Activated CD4-positive, alpha-beta T cell treated with anti-CD3 and anti-CD28 coated beads, Interleukin-2, amount 50 U/mL, for 16 hours (primary cell): ENCODE data around the gene IER3IP1.
"Not testable (repeated sequence)": the region's sequence is repeated elsewhere in the genome, so short reads cannot be mapped to it uniquely, and the experiment has no call there.

Experiments
- DNase-seq: peaks from one replicate; pipeline ENCODE4 v3.0.0-alpha.2; 2020

IER3IP1 gene, protein sequence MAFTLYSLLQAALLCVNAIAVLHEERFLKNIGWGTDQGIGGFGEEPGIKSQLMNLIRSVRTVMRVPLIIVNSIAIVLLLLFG

DNA sequence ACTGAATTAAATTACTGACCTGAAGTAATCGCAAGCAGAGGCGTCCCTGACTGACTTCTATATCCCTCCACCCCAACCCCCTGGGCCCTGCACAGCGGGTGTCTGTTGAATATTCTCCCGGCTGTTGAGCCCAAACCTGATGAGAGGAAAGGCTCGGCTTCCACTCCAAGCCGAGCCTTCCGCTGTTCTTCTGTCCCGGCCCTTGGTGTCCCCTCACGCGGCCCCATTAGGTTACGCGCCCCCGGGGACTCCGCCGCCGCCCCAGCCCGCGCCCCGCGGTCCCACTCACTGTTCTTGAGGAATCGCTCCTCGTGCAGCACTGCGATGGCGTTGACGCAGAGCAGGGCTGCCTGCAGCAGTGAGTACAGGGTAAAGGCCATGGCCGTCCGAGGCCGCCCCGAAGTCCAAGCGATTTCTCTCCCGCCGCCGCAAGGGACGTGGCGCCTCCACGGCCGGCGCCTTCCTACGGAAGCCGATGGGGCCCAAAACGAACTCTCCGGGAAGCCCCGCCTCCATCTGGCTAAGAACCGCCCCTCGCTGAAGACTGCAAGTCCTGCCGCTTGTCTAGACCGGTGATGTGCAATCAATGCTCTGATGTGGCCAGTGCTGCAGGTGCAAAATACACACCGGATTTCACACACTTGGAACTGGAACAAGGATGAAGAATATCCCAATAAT, at the start of gene IER3IP1:
IER3IP1 (minus strand) TSS at position 467 of the 678 bp plus-strand sequence; CDS start at position 380, 87 bp downstream.
- peak; percentile 92 for DNase-seq

DNA sequence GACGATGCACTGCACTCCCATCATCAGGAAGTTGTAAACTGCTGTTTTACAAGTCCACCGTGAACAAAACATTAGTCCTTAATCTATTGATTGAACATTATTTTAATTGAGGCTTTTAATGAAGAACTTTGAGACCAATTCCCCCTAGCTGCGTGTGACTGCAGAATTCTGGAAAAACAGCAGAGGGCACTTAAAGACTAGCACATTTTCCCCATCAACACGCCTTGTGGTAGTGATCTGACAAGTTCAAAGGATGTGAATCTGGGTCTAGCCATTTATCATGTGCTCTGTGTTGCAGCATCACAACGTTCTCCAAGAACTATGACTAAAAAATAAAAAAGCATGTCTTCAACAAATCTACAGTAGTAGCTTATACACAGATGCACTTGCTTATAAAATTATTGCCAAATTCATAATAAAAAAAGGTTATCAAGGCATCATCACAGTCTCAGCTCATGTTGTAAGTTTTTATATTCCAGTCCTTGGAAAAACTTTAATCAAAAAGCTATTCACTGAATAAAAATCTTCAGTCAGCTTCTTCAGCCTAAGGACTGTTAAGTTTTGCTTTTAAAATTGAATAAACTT, 39.5 kb upstream of the IER3IP1 start:
- peak; percentile 41 for DNase-seq

DNA sequence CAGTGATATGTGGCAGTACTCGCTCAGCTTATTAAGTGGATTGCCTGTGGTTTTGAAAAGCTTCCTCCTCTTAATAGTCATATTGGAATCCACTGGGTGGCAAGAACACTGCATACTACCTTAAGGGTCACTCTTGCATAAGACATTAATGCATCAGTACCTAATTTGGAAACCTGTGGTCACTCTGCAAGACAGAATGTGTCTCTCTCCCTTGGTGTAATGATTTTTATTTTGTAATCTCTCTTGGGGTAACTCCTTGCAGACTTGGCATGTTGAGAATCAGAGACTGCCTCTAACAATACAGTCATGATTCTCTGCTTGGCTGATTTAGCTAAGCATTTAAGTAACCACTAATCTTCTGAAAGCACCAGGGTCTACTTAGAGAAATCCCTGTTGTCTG, 33.0 kb upstream of the IER3IP1 start:
- no peak for DNase-seq

DNA sequence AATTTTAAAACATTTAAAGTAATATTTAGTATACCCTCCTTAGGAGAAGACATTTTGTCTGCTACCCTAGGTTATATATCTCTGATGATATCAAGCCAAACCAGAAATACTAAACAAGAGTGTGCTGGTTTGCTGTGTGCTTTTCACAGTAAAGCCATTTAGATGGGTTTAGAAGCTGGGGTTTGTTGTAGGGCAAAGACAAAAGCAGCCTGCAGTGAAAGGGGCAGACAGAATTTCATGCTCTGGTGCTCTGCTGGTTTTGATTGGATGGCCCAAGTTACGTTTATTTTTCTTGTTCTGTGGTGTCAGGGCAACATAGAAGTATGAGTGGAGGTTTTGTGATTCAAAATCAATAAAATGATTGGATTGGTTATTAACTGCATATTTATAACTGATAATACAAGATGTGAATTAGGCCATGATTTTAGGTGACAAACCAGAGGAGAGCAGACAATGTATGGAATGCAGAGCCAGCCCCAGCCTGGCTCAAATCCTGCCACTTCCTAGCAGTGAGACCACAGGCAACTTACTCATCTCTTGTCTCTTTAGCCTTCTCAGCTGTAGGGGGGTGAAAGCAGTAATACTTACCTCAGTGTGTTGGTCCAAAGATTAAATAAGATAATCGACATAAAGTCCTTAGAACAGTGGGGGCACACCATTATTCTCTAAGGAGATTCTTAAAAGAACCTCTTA, 30.9 kb upstream of the IER3IP1 start:
- no peak for DNase-seq

DNA sequence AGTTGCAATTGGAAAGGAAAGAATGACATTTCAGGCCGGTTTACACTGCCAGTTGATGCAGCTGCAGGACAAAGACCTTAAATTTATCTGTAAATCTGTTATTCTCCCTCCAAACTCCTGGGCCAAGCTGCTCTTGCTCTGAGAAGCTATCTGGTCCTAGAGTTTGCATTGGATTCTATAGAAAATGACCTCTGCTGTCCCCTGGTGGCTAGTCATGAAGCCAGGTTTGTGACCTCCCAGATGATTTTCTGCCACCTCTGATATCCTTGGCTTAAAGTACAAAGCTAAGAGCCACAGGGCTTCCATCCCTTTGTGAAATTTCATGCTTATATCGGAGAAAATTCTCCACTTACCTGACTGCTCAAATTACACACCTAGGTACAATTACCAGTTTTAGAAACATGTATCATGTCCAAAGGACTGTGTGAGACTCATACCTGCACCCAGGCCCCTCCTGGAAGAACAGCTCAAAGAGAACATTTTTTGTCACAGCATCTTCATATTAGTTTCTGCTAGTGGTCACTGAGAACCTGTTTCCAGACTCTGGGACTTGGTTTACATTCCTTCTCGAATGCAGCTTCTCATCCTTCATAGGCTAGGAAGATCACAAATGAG, 28.9 kb upstream of the IER3IP1 start:
- peak; percentile 41 for DNase-seq

DNA sequence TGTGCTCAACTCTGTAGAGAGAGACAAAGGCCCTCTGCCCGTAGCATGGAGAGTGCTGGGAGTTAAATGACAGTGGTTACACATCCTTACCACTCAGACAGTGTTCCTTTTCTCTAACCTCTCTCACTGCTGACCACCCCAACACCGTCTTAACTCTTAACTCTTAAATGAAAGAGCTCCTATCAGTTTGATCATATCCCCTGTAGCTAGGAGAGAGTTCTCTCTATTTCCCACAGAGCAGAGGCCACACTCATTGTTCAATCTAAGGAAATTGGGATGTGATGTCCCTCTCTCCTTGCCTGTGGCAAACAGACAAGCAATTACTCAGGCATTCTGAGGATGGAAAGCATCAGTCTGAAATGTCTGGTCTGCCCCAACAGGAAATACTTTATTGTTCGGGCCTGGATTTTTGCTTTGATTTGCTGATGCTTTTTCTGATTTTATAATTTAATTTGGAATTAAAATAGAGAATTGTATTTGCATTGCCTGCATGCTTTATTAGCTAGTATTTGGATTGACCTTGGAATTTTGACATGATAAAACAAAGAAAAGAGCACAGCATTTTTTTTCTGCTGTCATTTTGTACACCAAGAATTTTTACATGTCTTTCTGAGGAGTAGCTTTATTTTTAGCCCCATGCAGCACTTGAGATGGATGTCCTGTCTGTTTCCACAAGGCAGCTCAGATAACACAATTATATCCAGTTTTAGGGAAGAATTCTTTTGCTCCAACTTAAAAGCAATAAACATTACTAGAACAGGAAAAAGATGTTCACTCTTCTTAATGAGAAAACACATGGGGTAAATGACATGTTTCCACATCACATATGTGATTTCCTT, 27.7 kb upstream of the IER3IP1 start:
- no peak for DNase-seq

DNA sequence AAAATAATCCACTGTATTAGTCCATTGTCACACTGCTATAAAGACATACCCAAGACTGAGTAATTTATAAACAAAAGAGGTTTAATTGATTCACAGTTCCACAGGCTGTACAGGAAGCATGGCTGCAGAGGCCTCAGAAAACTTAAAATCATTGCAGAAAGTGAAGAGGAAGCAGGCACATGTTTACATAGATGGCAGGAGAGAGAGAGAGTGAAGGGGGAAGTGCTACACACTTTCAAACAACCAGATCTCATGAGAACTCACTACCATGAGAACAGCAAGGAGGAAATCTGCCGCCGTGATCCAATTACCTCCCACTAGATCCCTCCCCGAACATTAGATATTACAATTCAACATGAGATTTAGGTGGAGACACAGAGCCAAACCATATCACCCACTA, 19.8 kb upstream of the IER3IP1 start:
- DNase-seq = not testable (repeated sequence)

DNA sequence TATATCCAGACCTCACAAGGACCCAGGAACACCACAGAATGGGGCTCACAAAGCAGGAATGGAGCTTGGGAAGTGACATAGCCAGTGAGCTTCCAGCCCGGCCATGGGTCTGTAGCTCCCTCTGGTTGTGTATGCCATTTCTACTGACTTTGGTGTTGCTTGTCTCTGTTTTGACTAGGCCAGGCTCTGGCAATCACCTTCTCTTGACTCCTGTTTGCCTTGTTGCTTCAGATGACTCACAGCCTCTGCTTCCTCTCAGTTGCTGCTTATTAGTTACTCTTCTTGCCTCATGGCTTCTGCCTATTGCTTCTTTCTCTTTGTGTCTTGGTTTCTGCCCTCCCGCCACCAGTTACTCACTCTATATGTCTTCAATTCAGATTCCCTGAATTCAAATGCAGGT, 15.8 kb upstream of the IER3IP1 start:
- DNase-seq = no peak

DNA sequence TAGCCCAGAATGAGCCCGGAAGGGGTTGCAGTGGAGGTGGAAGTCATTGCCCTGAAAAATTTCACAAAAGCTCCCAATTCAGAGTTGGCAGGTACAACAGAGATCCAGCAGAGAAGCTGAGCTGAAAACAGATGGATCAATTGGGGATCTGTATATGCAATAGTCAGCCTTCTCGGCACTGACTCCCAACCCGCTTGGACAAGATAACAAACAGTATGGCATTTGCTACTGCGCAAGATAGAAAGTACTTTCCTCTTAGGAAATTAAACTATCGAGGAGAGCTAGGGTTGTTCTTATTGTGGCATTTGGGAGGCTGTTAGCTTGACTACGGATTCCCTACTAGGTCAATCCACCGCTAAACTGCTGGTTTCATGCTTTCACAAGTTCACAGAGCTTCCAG, 11.6 kb upstream of the IER3IP1 start:
- no peak for DNase-seq

DNA sequence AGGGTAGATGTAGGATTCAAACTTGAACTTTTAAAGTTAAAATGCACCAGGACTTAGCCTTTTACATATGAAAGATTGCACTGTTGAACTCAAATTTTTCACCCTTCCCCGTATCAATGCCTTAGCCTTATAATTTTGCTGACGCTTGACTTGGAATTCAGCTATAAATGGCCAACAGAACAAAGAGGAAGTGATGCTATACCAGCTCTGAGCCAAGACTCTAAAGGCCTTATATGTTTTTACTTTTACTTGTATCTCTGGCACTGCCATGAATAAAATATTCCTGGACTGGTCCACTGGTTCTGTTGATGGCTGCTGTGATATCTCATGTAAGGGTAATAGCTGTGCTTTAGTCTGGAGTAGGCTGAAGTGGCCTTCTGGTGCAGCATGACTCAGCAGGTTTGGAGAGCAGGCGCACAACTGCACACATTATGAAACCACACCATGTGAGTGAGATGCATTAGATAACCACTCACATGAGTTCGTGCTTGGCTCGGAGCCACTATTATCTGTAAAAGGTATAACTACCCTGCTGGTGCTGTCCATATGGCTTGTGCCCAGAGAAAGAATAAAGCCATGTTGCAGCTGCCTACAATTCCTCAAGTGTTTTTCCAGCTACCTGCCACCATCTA, 8.4 kb upstream of the IER3IP1 start:
- peak; percentile 25 for DNase-seq

DNA sequence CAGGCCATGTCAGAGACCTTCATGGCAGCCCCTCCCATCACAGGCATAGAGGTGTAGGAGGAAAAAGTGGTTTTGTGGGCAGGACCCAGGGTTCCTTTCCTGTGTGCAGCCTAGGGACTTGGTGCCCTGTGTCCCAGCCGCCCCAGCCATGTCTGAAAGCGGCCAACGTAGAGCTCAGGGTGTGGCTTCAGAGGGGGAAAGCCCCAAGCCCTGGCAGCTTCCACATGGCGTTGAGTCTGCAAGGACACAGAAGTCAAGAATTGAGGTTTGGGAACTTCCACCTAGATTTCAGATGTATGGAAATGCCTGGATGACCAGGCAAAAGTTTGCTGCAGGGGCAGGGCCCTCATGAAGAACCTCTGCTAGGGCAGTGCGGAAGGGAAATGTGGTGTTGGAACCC, 6.0 kb upstream of the IER3IP1 start:
- not testable (repeated sequence) for DNase-seq

DNA sequence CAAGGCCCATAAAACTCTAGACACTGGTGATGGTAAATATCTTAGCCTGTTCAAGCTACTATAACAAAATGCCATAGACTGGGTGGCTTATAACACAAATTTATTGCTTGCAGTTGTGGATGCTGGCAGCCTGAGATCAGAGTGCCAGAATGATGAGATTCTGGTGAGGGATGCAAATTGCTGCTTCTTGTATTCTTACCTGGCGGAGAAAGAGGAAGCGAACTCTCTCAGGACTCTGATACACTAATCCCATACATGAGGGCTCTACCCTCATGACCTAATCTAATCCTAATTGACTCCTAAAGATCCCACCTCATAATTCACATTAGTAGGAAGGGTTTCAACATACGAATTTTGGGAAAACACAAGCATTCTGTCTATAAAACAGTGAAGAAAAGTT, 4.6 kb upstream of the IER3IP1 start:
- no peak for DNase-seq

DNA sequence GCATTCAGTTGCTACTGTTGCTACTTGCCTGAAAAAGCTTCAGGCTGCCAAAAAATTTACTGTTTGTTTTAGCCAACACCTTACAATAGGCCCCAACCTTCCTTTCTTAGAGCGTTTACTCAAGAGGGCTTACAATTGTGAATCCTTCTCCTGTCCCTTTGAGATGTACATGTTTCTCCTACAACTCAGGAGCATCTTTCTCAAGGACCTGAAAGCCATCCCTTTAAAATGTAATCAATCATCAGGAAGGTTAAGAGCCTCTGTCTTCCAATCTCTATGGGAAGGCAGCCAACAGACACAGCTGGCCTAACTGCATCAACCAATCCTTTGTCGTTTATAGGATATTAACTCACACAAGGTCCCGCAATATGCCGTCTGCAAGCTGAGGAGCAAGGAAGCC, 3.4 kb upstream of the IER3IP1 start:
- no peak for DNase-seq

DNA sequence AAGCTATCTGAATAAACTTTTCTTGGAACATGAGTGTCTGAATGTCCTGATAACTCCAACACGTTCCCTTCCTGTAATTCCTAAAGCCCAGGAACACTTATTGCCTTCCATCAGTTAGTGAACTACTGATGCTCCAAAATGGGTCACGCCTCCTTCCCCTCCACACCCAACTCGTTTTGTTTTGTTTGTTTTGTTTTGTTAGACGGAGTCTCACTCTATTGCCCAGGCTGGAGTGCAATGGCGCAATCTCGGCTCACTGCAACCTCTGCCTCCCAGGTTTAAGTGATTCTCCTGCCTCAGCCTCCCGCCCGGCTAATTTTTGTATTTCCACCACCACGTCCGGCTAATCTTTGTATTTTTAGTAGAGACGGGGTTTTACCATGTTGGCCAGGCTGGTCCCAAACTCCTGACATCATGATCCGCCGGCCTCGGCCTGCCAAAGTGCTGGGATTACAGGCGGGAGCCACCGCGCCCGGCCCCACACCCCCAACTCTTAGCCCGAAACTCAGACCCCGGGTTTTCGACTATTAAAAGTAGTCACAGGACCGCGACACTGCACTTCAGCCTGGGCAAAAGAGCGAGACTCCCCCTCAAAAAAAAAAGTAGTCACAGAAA, 774 bp downstream of the IER3IP1 start:
- no peak for DNase-seq

DNA sequence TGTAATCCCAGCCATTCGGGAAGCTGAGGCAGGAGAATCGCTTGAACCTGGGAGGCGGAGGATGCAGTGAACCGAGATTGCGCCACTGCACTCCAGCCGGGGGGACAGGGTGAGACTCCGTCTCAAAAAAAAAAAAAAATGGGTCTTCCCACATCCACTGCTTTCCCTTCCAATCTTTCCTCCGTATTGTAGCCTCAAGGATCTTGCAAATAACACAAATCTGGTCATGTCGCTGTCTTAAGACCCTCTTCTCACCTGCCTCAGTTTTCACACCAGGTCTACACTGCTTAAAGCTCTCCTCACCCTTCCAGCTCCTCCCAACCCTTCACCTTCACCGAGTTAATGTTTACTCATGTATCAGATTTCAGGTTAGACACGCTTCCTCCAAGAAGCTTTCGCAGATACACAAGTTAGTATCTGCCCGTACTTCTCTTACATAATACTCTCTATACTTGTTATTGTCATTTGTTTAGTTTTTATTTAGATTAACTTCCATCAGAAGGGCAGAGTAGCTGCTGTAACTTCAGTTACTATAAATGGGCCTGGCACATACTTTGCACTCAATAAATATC, 1.5 kb downstream of the IER3IP1 start:
- DNase-seq = no peak

DNA sequence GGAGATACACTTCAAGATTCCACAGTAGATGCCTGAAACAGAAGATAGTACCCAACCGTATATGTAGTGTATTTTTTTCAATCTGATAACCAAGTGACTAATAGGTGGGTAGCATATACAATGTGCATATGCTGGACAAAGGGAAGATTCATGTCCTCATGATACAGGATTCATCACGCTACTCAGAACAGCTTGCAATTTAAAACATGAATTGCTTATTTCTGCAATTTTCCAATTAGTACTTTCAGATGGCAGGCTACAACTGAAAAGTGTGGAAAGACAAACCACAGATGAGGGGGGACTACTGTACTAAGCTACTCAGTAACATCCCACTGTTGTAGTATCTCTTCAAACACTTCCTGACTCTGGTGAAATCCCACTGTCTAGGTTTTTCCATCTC, 3.7 kb downstream of the IER3IP1 start:
- DNase-seq = no peak

DNA sequence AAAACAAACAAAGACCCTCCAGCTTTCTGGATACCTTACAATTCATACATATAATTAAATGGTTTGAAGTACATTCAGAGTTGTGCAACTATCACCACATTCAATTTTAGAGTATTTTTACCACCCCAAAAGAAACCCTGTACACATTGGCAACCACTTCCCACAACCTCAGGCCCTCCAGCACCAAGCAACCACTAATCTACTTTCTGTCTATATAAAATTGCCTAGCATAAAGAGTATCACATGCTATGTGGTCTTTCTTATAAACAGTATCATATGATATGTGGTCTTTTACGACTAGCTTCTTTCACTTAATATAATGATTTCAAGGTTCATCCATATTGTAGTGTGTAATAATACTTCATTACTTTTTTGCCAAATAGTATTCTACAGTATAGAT, 7.3 kb downstream of the IER3IP1 start:
- no peak for DNase-seq

DNA sequence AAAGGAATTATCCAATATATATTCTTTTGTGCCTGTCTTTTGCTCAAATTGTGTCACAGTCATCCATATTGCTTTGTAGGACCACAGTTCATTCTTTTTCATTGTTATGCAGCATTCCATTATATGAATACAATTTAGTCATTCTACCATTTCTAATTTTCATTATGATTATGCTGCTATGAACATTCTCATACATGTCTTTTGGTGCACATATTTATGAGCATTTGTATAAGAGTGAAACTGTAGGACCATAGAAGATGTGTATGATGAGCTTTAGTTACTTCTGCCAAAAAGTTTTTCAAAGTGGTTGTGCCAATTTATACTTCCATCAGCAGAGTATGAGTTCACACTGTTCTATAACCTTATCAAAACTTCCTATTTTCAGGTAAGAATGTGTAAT, 7.7 kb downstream of the IER3IP1 start:
- no peak for DNase-seq

DNA sequence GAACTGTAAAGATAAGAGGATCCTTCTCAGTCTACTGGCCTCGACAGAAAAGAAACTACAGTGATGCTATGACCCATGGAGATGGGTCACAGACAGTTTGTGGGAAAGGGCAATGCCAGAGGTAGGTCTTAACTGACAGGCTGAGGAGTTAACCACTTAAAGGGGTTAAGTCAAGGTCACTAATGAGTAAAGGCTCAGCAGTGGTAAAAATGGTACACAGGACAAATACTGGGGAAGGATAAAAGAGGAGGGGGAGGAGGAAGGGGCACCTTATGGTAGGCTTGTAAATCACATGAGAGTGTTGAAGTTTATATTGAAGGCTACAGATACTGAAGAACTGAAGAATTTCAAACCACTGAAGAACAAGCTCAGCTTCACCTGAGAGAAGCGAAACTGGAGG, 9.9 kb downstream of the IER3IP1 start:
- no peak for DNase-seq

DNA sequence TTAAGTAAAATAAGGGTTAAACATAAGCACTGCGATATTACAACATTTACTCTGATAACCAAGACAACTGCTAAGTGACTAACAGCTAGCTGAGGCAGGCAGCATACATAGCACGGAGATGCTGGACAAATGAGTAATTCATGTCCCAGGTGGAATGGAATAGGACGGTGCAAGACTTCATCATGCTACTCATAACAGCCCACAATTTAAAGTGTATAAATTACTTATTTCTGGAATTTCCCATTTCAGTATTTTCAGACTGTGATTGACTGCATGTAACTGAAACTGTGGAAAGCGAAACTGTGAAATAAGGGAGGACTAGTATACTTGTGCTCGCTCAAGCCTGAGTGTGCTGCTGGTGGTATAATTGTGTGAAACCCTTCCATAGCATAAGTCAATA, 12.9 kb downstream of the IER3IP1 start:
- peak; percentile 54 for DNase-seq

DNA sequence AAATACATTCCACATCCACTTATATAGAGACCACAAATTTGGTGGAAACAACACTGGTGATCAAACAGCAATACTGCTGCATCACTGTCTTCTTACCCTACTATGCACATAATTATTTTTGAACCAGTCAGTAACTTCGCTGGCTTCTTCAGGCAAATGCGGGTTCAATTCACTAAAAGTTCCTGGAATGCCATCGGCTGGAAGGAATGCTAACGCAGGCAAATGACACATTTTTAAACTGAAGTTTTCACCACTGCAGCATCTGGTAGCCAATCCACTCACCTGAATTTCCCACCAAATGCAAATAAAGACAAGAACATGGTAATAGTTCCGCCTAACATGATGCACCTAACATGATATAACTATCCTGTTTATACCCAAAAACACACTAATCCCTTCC, 15.9 kb downstream of the IER3IP1 start:
- no peak for DNase-seq
